Measurements from ENCODE around the gene RNF166.
A peak's percentile ranks its signal among the peaks of the same experiment; 100 is the strongest.

Gene RNF166

DNA sequence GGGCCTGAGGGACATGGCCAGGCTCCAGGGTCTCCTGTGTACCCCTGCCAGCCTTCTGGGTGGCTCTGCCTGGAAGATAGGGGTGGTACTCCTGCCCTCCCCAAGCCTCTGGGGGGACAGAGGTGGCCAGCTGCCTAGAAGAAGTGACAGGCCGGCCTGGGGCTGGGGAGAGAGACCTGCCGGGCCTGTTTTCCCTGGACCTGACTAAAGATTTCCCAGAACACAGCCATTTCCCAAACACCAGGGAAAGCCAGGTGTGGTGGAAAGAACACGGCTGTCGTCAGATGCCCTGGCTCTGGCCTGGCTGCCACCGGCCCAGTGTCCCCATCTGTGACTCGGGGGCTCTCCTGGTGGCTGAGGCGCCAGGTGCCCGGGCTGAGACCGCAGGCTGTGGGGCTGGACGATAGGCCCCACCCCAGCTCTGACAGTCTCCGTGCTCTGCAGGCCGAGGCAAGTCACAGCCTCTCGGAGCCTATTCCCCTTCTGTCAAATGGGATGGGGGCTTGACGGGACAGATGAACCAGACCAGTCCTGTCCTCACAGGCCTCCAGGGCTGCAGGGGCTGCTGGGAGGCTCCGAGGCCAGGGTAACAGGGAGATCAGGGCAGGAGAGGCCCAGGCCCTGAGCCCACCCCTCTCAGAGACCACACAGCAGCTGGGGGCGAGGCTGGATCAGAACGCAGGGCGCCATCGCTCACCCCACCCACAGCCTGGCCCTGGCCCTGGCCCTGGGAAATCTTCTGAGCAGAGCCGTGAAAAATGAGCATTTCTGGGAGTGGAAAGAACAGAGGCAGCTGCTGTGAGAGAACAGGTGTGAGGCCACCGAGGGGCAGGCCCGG lies 33.1 kb upstream of the RNF166 start:
- no peak for DNase-seq

DNA sequence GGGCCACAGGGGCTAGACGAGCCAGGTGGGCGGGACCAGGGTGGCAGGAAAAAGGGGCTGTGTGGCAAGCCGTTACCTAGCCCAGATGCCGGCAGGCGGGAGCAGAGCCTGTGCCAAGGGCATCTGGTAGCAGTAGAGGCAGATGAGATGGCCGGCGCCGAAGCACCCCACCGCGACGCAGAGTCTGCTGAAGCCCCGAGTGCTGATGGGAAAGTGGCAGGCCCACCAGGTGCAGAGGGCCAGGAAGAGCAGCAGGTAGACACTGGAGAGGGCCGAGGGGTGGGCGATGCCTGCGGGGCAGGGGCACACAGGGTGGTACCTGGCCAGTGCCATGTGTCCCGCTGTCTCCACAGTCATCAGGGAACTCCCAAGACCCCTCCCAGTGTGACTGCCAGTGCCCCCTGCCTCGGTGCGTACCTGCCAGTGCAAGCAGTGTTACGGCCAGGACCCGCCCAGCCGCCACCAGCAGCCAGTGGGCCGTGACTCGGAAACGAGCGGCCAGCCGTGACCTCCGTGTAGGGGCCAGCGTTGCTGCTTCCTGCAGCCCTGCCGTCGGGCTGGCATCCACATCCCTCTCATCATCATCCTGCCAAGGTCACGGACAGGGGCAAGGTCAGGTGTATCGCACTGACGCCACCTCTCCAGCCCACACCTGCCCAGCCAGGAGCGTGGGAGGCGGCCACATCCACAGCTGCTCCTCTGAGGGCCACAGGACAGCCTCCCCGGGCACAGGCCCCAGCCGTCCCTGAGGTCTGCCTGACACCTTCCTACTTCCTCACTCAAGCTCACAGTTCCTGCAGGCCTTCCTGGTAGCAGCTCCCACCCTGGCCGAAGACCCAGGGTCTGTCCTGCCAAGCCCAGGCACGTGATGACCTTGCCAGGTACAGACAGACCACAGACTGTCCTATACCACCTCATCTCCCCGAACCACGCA lies 32.2 kb upstream of the RNF166 start:
- DNase-seq: no peak

DNA sequence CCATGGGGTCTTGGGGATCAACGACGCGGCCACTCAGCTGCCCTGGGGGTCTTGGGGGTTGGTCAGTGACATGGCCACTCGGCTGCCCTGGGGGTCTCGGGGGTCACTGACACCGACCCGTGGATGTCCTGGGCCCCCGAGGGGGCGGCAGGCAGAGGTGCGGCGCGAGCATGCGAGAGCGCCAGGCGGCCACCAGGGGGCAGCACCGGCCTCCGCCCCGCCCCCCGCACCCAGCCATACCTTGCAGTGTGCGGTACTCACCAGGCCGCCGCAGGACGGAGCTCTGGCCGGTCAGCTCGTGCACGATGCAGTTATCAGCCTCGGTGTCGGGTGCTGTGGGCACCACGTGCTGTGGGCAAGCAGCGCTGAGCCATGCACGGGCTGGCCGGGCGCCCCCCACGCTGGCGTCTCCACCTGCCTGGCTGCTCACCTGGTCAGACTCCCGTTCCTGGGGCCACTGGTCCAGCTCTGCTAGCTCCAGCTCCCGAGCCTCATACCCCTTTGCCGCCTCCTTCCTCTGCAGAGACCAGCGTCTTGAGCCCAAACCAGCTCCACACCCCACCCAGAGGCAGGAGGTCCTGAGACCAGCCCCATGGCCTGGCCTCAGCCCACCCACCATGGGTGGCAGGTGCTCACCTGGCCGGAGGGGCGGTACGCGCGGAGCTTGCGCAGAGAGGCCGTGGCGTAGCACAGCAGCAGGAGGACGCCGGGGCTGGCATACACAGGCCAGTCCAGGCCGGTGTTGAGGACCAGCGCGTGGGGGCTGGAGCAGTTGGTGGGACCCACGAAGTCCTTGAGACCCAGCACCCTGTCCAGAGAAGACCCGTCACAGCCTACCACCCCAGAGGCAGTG lies 31.3 kb upstream of the RNF166 start:
- DNase-seq: peak; percentile 16

DNA sequence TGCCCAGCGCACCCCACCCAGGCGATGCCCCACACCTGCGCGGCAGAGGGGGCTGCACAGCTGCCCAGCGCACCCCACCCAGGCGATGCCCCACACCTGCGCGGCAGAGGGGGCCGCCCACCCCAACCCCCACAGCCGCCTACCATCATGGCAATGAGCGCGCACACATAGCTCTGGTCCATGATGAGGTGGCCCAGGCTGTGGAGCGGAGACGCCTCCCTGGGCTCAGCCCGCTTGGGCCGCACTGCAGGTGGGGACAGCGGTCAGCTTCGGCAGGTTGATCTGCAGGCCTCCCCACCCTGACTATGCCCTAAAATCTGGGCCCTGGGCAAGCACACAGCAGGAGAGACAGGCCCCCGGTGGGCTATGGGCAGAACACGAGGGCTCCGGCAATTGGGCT lies 30.3 kb upstream of the RNF166 start:
- no peak for DNase-seq

DNA sequence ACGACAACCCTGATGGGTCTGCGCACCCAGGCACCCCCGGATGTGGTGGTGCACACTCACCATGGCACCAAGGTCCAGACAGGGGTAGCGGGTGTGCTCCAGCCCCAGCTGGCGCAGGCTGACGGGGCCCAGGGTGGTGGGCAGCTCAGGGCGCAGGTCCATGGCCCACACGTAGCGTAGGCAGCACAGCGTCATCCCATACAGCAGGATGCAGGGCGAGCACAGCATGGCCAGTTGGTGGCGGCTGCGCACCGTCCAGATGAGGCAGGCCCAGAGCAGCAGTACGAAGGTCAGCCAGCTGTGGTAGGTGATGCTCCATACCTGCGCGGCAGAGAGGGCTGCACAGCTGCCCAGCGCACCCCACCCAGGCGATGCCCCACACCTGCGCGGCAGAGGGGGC lies 29.9 kb upstream of the RNF166 start:
- DNase-seq: no peak

DNA sequence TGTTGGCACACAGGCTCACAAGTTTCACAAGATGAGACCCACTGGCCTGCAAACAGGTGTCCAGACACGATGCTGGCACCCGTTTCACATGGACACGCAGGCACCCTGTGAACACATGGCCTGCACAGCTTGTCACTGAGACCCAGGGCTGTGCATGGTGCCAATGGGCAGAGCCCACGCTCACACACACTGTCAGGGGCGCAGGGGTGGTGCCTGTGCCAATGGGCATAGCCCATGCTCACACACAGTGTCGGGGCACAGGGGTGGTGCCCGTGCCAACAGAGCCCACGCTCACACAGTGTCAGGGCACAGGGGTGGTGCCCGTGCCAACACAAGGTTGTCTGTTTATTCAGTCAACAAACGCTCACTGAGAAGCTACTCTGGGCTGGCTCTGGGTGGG lies 29.4 kb upstream of the RNF166 start:
- DNase-seq: no peak

DNA sequence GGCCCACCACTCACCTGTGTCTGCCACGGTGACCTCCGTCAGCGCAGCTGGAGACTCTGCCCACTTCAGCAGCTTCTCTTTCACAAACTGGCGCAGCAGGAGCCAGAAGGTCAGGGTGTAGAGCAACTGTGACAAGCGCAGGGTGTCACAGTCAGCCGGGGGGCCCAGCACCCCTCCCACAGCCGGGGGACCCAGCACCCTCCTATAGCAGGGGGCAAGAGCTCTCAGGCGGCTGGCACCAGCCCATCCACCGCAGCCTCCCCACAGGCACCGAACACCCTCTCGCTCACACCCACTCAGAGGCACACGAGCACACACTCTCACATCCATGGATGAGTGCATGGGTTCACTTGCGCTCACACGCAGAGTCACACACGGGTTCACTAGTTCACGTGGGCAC lies 28.9 kb upstream of the RNF166 start:
- no peak for DNase-seq

DNA sequence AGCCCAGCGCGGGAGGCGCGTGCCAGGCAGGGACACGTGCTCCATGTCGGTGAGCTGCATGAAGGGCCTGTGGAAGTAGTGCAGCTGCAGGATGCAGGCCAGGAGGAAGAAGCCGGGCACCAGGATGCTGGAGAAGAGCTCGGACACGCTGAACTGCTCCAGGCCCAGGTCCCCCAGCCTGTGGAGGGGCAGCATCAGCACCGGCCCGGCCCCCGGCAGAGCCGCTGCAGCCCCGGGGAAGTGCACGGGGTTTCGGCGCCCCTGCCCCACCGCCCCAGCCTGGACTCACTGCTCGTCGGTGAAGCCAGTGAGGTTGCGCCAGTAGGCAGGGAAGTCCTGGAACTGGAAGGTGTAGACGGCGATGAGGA lies 28.1 kb upstream of the RNF166 start:
- no peak for DNase-seq

DNA sequence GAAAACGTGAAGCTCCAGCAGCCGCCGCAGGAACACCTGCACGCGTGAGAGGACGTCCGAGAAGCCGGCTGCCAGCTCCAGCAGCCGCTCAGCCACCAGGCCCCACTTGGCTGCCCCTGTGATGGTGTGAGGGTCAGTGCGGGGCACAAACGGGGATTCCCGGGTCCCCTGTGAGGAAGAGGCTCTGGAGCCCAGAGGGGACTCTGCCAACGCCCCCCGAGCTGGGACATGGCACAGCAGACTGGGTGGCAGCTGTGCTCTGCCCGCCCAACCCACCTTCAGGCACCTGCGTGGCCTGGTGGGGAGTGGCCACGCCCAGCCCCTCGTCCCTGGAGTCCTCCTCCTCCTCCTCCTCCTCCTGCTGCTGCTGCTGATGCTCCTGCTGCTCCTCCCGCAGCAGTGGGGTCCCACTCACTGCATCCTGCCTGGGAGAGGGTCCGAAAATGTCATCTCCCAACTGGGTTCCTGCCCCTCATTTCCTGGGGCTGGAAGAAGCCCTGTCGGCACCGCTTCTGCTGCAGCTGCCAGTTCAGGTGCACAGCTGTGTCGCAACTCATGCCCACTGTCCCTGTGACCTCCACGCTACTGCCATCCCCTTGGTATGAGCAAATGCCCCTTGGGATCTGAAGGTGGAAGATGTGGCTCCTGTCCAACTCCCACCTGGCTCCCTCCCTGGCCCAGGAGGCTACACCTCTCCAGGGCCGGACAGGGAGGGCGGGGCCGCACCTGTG lies 27.6 kb upstream of the RNF166 start:
- DNase-seq: no peak

DNA sequence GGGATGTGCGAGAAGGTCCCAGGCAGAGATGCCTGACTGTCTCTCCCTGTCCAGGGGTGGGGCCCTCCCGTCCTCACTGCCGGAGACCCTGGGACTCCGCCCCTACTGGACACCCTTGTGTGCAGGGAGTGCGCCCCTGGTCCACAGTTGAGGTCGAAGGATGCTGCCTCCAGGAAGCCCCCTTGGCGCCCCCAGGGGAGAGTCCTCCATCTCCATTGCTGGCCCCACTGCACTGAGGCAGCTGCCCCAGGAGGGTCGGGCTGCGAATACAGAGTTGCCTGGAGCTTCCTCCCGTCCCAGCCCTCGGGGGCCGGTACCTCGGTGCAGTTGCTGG lies 26.7 kb upstream of the RNF166 start:
- no peak for DNase-seq

DNA sequence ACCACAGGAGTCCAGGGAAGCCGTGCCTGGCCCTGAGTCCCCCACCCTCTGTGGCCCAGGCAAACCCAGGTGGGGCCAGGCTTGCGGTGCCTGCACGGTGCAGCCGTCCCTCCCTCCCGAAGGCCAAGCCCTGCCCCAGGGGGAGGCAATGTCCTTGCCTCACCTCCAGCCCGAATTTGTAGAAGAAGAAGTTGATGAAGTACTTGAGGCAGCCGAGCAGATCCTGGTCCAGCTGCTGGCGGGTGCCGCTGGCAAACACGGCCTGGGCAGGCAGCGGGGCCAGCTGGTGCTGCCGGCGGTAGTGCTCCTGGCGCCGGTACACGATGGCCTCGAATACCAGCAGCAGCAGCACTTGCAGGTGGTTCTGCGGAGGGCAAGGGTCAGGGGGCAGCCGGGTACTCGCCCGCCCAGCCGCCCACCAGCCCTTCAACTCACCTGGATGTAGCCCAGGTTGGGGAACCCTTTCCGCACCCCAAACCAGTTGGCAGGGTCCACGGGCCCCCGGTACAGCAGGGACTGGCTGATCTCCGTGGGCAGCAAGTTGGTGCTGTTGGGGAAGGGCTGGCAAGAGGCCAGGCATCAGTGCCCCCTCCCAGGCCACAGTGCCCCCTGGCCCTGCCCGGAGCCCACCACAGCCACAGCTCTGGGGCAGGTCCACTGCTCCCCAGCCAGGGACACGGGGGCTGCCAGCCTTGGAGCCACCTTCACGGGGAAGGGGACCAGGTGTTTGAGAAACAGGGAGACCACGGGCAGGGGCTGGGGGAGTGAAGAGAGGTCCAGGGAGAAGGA lies 26.2 kb upstream of the RNF166 start:
- no peak for DNase-seq

DNA sequence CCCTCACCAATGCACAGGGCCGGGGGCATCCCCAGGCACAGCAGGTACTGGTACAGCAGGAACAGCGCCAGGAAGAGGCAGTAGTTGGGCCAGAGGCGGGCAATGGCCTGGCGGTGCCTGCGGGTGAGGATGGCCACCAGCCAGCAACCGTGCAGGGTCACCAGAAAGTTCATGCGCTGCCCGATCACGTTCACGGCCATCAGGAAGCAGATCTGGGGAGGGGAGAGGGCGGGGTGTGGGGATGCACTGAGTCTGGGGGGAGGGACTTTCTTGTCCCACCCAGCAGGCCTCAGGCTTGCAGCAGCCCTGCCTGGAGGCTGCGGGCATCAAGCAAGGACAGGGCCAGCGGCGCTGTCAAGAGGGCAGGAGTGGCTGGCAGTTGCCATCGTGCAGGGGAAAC lies 25.5 kb upstream of the RNF166 start:
- no peak for DNase-seq

DNA sequence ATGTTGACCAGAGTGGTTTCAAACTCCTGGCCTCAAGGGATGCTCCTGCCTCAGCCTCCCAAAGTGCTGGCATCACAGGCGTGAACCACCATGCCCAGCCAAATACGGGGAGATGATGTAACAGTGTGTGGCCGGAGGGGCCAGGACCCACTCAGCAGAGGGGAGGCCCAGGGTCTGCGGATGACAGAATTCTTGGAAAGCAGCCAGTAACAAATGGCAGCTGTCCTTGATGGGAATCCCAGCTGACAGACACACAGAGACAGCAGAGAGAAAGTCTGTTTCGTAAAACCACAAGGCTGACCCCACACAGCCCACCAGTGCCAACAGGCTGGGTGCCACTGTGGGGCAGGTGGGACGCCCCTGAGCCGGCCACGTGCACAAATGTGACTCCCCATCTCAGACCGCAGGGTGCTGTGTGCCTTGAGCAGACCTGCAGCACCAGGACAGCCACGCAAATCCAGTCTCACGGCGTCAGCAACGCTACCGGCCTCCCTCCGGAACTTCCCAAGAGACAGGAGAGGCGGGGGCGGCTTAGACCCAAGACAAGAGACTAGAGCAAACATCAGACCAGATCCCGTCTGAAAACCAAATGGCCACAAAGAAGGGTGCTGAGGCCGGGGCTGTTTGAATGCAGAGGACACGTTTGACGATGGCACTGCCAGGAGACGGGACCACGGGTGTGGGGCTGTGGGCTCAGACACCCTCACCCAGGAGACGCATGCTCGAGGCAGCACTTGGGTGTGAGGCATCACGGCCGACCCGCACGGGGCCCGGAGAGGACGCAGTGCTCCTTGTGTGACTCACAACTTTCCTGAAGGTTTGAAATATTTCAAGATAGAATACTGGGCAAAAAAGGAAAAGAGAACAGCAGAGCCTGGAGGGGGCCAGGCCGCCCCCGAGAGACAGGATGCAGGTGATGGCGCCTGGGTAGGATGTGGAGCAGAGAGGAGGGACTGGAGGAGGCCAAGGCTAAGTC lies 24.7 kb upstream of the RNF166 start:
- DNase-seq: no peak

DNA sequence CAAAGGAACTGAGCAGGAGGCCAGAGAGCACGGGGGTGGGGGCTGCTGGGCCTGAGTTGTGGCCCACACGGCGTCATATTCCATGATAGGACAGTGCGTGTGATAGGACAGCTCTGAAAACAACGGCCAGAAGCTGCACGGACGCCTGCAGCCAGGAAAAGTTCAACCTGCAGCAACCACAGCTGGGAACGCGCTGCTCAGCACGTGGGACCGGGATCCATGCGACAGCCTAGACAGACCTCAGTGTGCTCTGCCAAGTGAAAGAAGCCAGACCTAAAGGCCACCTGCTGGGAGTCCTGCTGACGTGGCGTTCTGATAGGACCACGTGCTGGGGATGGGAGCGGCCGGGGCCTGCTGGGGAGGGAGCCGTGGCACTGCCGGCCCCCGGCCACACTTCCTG lies 21.7 kb upstream of the RNF166 start:
- DNase-seq: no peak

DNA sequence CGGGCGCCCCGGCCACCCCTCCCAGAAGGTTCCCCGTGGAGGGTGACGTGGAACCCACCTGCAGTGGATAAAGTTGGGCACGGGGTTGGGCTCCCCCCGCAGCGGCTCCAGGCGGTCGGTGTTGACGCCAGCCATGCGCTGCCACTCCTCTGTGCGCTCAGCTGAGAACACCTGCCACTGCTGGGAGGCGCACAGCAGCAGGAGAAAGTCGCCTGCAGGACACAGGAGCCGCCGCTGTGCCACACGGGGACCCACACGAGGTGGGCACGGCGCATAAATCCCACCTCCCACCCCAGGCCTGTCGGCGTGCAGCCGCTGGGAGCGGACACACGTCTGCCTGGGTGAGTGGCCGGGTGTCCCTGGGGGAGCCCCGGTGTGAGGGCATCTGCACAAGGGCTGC lies 20.8 kb upstream of the RNF166 start:
- no peak for DNase-seq

DNA sequence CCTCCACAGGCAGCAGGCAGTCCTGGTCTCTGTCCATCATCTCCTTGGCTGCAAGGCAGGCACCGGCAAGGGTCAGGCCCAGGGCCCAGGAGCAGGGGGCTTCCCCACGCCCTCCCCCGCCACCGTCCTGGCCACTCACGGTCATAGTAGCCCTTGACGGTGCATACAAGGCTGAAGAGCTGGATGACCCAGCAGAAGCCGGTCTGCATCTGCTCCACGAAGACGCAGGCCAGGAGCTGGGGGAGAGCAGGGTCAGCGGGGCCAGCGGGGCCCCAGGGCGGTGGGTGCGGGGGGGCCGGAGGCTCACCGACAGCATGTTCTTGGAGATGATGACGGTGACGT lies 20.2 kb upstream of the RNF166 start:
- no peak for DNase-seq

DNA sequence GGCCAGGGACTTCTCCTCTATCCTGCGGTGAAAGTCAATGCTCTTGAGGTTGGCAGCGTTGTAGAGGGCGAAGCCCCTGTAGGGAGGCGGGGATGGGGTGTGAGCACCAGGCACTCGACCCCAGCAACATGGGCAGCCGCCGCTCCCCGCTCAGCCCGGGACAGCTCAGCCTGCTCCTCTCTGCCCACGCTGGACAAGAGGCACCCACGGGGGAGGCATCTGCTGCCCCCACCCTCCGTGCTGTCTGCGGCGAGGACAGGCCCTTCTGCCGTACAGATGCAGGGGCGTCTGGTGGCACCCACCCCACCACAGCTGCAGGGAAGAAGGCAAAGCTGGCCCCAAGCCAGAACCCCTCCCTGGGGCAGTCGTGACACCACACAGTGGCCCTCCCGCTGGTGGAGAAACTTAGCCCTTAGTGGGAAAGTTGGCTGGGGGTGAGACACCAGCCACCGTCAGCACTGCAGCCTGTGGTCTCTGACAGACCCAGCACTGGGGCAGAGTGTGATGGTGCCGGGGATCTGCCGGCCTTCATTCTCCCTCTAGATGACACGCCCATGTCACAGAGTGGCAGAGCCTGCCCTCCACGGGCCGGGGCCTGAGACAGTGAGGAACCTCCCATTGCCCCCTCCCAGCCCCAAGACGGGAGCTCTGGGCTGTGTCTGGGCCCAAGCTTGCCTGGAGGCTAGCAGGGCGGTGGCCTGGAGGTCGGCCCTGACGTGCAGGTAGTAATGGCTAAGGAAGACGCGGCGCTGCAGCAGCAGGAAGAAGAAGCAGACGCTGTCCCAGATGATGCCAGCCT lies 19.6 kb upstream of the RNF166 start:
- DNase-seq: no peak

DNA sequence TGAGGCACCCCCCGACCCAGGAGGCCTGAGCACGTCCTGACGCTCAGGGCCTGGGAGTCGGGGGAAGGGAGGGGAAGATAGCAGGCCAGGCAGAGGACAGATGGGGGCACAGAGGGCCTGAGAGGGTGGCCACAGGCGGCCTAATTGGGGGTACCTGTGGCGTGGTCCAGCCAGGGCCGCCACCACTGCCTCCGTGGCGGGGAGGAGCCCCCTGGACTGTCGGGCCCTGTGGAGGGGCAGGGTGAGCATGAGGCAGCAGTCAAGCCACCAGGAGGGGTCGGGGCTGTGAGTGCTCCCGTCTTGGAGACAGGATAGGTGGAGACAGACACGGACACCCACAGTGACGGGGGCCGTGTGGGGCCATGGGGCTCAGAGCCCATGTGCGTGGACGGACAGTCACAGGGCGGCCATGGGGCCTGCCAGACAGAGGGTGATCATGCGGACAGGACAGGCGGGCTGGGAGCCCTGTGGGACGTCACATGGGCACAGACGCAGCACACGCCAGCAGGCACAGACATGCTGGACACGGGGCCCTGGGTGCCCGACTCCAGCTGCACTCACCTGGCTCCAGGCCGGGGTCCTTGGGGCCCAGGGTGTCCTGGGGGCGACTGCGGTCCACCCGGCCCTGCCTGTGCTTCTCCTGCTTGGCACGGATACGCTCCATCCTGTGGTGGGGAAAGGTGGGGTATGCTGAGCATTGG lies 18.8 kb upstream of the RNF166 start:
- DNase-seq: no peak

DNA sequence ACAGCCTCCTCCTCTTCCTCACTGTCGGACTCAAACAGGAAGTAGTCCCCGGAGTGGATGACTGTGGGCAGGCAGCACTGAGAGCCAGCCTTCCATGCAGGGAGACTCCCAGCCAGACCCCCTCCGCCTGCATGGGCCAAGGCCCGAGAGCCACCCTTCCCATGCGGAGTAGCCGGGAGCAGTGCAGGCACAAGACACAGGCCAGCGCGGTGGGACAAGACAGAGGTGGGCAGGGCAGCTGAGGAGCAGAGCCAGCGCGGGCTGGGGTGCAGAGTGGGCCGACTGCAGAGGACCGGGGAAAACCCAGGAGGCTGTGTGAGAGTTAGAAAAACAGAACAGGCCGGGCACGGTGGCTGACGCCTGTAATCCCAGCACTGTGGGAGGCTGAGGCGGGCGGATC lies 17.7 kb upstream of the RNF166 start:
- no peak for DNase-seq
